Fibroblast of the aortic adventitia (primary cell): ENCODE measurements around the gene NAXD. TPM values are rescaled to one million over a fixed set of nuclear protein-coding genes. Genes with fewer than 3 reads are reported as not detected.

Source experiments
- DNase-seq: peaks from one replicate; pipeline ENCODE4 v3.0.0-alpha.2; 2010; ENCODE audit warnings: low read depth
- H3K4me3 ChIP-seq: 2 replicates; pipeline ENCODE4 v1.5.1; 2011; ENCODE audit warnings: low read depth, mild to moderate bottlenecking, control low read depth, low read length, moderate library complexity
- CTCF ChIP-seq: IDR thresholded peaks from 2 replicates; pipeline ENCODE4 v1.5.1; 2011; ENCODE audit warnings: mild to moderate bottlenecking, low read length, control low read depth, inconsistent platforms; ENCODE audit not compliant: insufficient read depth
- total RNA-seq: library from RNA; depleted of rRNA; stranded (reverse); fragments of >200 nt; gene quantifications from 2 replicates; pipeline ENCODE4 v1.2.3, GENCODE V29; 2012; ENCODE audit warnings: low replicate concordance

NAXD gene
- total RNA-seq, 1 donor = 14.9 TPM

GRCh38 chr13:110635405-110636002 lies 20.2 kb downstream of the NAXD start:
- TF ChIP-seq CTCF = no peak
- DNase-seq = no peak
- H3K4me3 ChIP-seq = no peak overlapping the region

GRCh38 chr13:110636053-110636475 lies 20.7 kb downstream of the NAXD start:
- DNase-seq = no peak
- H3K4me3 ChIP-seq = no peak overlapping the region
- TF ChIP-seq CTCF = no peak

GRCh38 chr13:110636701-110637201 lies 21.4 kb downstream of the NAXD start:
- no peak for DNase-seq

GRCh38 chr13:110637275-110637674 lies 21.9 kb downstream of the NAXD start:
- TF ChIP-seq CTCF = no peak
- H3K4me3 ChIP-seq = no peak overlapping the region
- no peak for DNase-seq

More at GRCh38 chr13:110636701-110637201, 21.4 kb downstream of the NAXD start:
- no peak overlapping the region for H3K4me3 ChIP-seq
- TF ChIP-seq CTCF = no peak

GRCh38 chr13:110637747-110638146 lies 22.4 kb downstream of the NAXD start:
- H3K4me3 ChIP-seq = no peak overlapping the region
- no peak for TF ChIP-seq CTCF
- DNase-seq = no peak

GRCh38 chr13:110638257-110638656 lies 22.9 kb downstream of the NAXD start:
- no peak overlapping the region for H3K4me3 ChIP-seq
- TF ChIP-seq CTCF = no peak
- no peak for DNase-seq
